Activated CD8-positive, alpha-beta memory T cell treated with anti-CD3 and anti-CD28 coated beads for 48 hours (primary cell): ENCODE results near the gene AATF.

Source experiments
- DNase-seq, 3 experiments: peaks; one replicate each; pipeline ENCODE4 v3.0.0-alpha.2; 2020; ENCODE audit warnings: low read depth in 2 of 3, low spot score in 2 of 3

The AATF gene

DNA sequence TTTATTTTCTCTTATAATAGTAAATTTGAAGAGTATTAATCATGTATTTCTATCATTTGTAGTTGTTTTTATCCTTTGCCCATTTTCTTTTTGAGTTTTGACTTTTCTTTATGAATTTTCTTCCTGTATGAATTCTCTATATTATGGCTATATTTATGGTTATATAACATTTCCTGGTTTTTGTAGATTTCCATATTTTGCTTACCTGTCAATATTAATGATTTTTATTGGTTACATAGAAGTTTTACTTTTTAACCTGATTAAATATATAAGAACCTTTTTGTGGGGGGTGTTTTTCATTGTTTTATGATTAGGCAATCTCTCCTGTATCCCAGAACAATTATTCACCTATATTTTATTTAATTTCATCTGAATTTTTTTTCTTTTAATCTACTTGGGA is 93.2 kb downstream of the AATF start:
- no peak for DNase-seq

DNA sequence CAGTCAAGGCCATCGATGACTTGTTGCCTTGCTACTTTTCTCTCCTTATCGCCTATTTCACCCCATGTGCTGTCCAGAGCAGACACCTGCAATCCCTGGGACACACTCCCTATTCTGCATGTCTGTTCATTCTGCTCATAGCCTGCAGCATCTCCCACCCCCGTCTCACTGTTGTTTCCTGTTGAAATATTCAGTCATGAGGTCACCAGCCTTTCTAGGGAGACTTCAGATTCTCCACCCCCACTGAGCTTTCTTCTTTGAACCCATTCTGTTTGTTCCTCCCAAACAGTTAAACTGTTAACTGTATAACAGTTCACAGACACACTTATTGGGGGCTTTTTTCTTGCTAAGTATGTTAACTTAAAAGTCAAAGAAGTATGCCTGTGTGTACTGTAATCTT is 94.4 kb downstream of the AATF start:
- DNase-seq: no peak

- DNase-seq: no peak
Measured at GRCh38 chr17:37045351-37045922, 96.7 kb downstream of the AATF start.

DNA sequence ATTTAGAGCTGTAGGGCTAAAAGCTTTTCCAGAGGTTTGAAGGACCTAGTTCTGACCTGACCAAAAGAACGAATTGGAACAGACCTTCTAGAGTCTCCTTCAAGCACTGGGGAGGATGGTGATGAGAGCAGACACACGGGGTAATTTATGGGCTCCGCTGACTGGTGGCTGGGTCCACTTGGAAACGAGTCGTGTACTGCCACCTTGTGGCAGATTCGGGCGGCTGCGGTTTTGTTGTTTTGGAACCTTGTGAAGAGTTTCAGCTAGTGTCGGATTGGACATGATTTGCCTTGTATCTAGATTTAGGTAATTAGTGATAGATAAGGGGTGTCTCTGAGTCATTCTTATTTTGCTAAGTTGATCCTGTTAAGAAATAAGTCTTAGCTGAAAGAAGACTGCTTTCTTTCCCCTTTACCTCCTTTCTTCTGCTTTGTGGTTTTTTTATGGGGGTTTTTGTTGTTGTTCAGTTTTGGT is 98.9 kb downstream of the AATF start:
- DNase-seq: peak; percentile 45 to 76 (median 61)

DNA sequence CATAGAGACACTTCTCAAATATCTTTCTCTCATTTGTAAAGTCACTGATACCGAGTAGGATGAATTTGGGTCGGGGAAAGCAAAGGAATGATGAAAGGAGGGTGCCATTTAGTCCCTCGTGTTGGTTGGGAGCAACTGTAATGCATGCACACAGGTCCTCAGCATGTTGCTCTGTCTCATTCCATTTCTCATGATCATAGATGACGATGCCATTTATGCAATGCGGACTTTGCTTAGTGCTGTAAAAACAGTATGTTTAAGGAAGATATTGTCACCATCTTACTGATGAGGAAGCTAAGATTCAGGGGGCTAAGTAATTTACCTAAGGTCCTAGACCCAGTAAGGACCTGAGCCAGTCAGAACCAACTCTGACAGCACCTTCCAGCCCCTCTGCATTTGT is 100.1 kb downstream of the AATF start:
- no peak for DNase-seq

GRCh38 chr17:37050920-37051319 is 102.2 kb downstream of the AATF start:
- DNase-seq: no peak

DNA sequence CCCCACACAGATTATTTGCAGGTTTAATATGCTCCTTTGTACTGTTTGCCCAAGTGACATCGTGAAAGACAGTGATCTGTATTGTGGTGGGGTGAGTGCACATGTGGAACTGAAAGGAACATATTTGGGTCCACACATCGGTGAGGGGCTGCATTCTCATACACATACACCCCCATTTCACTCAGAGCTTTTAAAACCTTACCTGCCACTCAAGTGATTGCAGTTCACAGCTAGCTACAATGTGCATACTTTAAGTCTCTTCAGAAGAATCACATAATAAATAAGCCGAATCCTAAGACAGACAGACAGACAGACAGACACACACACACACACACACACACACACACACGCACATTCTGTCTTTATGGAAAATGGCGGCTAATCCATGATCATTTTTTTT is 102.6 kb downstream of the AATF start:
- no peak for DNase-seq

DNA sequence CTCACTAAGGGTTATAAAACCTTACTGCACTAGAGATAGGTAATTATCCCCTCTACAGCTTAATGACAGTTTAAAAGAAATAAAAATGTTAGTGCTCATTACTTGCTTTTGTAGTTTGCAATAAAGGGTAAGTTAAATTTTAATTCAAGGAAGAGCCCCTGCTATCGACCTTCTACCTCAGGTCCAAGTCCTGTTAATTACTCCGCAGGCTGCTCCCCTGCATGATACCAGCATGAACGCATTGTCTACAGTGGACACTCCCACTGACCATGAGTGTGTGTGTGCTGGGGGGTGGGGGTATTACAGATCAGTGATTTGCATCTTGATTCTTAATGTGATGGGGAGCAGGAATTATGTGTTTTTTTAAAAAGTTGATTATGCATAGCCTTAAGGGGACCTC is 103.1 kb downstream of the AATF start:
- no peak for DNase-seq

- no peak for DNase-seq
Measured at GRCh38 chr17:37052450-37052849, 103.7 kb downstream of the AATF start.

DNA sequence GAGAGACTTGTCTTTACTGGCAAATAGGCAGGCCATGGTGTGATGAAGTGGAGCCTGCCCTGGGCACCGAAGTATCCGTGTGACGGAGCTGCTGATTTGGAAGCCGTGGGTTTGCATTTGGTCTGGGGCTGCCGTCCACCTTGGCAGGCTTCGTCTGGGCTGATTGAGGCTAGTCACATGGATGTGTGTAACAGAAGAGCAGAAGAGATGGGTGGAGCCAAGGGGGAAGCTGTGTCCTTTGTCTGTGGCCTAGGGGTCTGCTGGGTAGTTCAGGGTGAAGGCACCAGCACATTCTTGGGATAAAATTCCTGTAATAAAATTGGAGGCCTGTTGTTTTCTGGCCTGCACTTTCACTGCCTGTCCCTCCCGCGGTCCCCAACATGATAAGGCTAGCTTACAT is 106.1 kb downstream of the AATF start:
- DNase-seq: no peak

GRCh38 chr17:37056622-37057021 is 107.9 kb downstream of the AATF start:
- DNase-seq: no peak

- no peak for DNase-seq
Measured at GRCh38 chr17:37059493-37059892, 110.7 kb downstream of the AATF start.

DNA sequence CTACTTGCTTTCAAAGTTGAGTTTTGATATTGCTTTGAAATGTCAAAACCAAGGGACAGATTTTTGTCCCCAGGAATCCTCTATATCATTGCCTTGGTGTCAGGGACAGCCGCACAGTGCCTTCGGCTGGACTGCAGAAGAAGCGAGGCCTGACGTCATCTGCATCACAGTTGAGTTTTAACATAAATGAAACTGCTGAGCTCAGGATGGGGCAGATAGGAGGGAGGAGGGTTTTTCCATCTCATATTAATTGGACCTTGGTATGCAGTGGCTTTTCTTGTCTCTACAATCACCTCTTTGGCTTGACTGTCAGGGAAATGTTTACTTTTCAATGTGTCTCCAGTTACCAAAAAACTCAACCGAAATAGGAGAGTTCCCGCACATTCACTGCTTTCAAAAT is 111.3 kb downstream of the AATF start:
- no peak for DNase-seq

DNA sequence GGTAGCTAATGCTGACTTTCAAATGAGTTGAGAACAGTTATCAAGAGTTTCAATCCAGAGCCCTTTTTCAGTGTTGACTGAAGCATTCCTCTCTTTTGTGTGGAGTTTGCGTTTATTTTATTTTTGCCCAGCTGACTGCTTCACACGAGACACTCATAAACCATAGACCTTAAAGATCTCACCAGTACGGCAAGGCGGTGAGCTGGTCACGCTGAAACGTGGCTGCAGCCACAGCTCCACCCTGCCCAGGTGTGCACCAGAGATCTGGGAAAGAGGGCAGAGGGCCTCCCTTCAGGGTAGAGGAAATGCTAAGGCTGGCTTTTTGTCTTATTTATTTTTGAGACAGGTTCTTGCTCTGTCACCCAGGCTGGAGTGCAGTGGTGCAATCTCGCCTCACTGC is 112.2 kb downstream of the AATF start:
- DNase-seq: no peak

DNA sequence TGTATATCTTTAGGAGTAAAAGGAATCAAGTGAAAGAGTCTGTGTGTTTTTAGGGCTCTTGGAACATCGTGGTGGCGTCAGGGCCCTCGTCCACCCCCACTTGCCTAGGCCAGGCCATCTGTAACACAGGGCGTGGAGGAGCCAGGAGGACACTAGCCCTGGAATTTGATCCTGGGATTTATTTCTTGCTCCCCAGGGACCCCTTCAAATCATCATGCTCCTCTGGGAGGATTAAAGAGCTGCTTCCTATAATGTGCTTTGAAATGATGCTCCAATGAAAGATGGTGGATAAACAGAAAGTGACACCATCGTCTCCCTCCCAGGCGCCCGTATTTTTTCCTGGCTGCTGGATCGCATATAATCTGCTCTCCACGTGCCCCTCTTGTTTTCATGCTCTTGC is 113.3 kb downstream of the AATF start:
- DNase-seq: no peak

DNA sequence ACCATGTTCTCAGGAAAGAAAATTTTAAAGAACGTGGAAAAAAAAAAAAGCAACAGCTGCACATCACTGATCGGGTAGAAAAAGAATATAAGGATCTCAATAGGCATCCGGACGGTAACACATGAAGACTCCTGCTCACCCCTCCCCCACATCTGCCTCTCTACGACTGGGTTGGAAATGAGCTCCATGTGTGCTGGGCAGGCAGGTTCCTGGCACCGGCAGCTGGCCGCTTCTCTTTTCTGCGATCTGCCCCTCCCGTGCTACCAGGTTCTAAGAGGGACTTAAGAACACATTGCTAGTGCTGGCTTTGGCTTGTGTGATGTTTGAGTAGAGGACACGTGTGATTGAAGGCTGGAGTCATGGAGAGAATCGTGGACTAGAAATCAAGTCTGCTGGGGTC is 115.5 kb downstream of the AATF start:
- no peak for DNase-seq

GRCh38 chr17:37064956-37065355 is 116.2 kb downstream of the AATF start:
- DNase-seq: no peak

GRCh38 chr17:37065486-37066321 is 117.0 kb downstream of the AATF start:
- no peak for DNase-seq

DNA sequence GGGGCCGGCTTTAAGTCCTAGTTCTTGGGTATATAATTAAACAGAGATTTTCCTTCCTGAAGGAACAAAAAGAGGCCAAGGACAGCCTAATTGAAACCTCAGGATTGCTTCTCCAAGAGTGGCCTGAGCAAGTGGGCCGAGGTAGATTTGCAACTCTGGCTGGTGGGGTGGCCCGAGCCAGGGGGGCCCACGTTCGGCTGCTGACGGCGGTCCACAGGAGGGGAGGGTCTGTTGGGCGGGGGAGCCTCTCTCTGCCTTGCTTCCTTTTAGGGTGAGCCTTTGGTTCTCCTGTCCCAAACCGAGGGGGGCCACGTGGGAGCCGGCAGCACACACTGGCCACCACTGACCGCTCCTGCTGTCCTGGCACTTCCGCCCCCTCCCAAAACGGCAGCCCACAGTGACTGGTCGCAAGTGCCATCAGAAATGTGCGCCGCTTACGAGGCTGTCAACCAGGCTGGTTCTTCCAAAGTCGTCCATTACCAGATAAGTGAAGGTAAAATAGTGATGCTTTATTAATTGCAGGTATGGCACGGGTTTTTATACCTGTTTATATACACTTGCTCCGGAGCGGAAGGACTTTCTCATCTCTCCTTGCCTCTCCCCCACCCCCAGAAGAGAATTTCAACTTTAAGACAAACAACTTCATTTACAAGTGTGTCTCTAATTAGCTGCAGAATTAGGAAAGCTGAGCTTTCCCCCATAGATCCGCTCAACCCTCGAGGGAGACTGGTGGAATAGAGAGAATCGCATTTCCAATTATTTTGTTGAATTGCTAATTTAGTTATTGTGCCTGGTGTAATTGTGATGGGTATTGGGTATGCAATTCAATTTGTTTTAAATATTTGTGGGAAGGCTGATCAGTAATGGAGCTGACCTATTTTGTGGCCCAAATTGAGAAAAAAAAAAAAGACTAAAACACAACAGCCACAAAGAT is 117.8 kb downstream of the AATF start:
- no peak for DNase-seq

DNA sequence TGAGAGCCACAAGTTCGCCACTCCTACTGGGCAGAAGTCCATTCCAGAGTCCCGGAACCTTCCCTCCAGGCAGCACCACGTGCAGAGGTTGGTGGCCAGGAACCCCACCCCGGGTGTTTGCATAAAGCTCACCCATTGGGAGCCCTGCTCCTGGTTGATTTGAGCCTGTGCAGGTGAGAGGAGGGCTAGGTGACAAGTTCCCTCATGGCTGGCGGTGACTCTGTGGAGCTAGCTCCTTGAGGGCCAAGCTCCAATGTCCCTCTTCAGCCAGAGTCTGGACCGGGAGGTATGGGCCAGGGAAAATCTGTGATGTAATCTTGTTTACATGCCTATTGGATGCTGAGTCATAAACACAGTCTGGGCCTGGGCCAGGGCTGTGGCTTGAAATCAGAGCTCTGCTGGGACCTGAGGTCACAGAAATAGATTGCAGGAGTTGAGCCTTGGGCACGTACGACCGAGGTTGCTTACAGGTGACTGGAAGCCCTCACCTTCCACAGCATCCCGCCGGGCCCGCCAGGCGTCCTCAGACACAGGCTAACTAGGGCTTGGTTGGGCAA is 118.9 kb downstream of the AATF start:
- DNase-seq: no peak

DNA sequence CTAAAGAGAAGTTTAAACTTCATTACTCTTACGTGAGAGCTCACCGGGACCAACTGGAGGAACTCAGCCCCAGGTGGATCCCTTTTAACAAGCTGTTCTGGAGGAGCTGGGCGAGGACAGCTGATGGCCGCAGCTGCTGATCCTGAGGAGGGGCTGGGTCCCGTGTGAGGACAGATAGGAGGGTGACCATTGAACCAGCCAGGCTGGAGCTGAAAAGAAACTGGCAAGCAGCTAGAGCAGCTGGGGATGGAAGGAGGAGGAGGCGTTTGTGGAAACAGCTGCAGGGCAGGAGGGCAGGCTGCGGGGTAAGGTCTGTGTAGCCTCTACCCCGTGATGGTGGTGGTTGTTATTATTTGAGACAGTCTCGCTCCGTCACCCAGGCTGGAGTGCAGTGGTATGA is 119.5 kb downstream of the AATF start:
- DNase-seq: no peak
